ENCODE measurements around the gene LRCH3.
"Not testable (repeated sequence)": the region's sequence is repeated elsewhere in the genome, so short reads cannot be mapped to it uniquely, and the experiment has no call there.

The LRCH3 gene

GRCh38 chr3:197888511-197888910, 97.5 kb downstream of the LRCH3 start:
- no peak for DNase-seq

- DNase-seq: peak; percentile 30
Measured at GRCh38 chr3:197889204-197889930, 98.3 kb downstream of the LRCH3 start.

GRCh38 chr3:197890693-197891092, 99.6 kb downstream of the LRCH3 start:
- DNase-seq: no peak

GRCh38 chr3:197892162-197892561, 101.1 kb downstream of the LRCH3 start:
- DNase-seq: no peak

- DNase-seq: no peak
Measured at GRCh38 chr3:197896421-197896820, 105.4 kb downstream of the LRCH3 start.

- DNase-seq: no peak
Measured at GRCh38 chr3:197899833-197900478, 108.9 kb downstream of the LRCH3 start.

- no peak for DNase-seq
Measured at GRCh38 chr3:197901626-197902025, 110.6 kb downstream of the LRCH3 start.

- DNase-seq: peak; percentile 86
Measured at GRCh38 chr3:197906023-197906849, 115.2 kb downstream of the LRCH3 start.

- DNase-seq: no peak
Measured at GRCh38 chr3:197906850-197907187, 115.8 kb downstream of the LRCH3 start.

GRCh38 chr3:197907196-197907595, 116.1 kb downstream of the LRCH3 start:
- DNase-seq: no peak

- DNase-seq: not testable (repeated sequence)
Measured at GRCh38 chr3:197908550-197908949, 117.5 kb downstream of the LRCH3 start.

GRCh38 chr3:197908957-197909701, 118.1 kb downstream of the LRCH3 start:
- no peak for DNase-seq

GRCh38 chr3:197912741-197913476, 121.9 kb downstream of the LRCH3 start:
- no peak for DNase-seq

GRCh38 chr3:197913641-197914380, 122.8 kb downstream of the LRCH3 start:
- no peak for DNase-seq

GRCh38 chr3:197921429-197922275, 130.6 kb downstream of the LRCH3 start:
- DNase-seq: not testable (repeated sequence)

GRCh38 chr3:197926418-197926817, 135.4 kb downstream of the LRCH3 start:
- DNase-seq: peak; percentile 5

- DNase-seq: not testable (repeated sequence)
Measured at GRCh38 chr3:197927578-197927977, 136.5 kb downstream of the LRCH3 start.

- no peak for DNase-seq
Measured at GRCh38 chr3:197936819-197937384, 145.8 kb downstream of the LRCH3 start.
